CD14-positive monocyte (primary cell): ENCODE data around the gene BPIFB4. TPM values are rescaled to one million over a fixed set of nuclear protein-coding genes. Genes with fewer than 3 reads are reported as not detected.

Experiments used
- DNase-seq, 3 donors: peaks; one replicate each; pipeline ENCODE4 v3.0.0-alpha.2; 2011 to 2022
- H2AFZ ChIP-seq: 2 replicates; pipeline ENCODE4 v1.6.0; 2012; ENCODE audit warnings: mild to moderate bottlenecking, low read depth, low read length, inconsistent platforms; ENCODE audit not compliant: insufficient read depth, poor library complexity, severe bottlenecking
- H3K27ac ChIP-seq, 2 donors: 1 replicate in 1 of 2; 2 replicates in 1 of 2; pipeline ENCODE4 v1.5.1; 2012 to 2013; ENCODE audit warnings: low read length in 2 of 2, control low read depth in 1 of 2, inconsistent platforms in 1 of 2, low read depth in 1 of 2, mild to moderate bottlenecking in 1 of 2
- H3K27me3 ChIP-seq, 2 donors: one replicate each; pipeline versions ENCODE4 v1.6.0 to v1.6.1; 2011 to 2013; ENCODE audit warnings: low read length in 2 of 2; ENCODE audit not compliant: control insufficient read depth in 2 of 2, insufficient read depth in 2 of 2
- H3K36me3 ChIP-seq, 2 donors: replicated peaks in 1 of 2; 1 replicate in 1 of 2; 2 replicates in 1 of 2; pipeline versions ENCODE4 v1.5.1 to v1.6.1; 2012 to 2013; ENCODE audit warnings: low read length in 2 of 2, control low read depth in 1 of 2, inconsistent platforms in 1 of 2, mild to moderate bottlenecking in 1 of 2; ENCODE audit not compliant: insufficient read depth in 2 of 2, control insufficient read depth in 1 of 2
- H3K4me1 ChIP-seq, 2 donors: 1 replicate in 1 of 2; 2 replicates in 1 of 2; pipeline versions ENCODE4 v1.5.1 to v1.6.1; 2012 to 2013; ENCODE audit warnings: low read length in 2 of 2, control low read depth in 1 of 2, inconsistent platforms in 1 of 2, mild to moderate bottlenecking in 1 of 2, moderate library complexity in 1 of 2; ENCODE audit not compliant: insufficient read depth in 2 of 2, control insufficient read depth in 1 of 2
- H3K4me2 ChIP-seq: replicated peaks from 2 replicates; pipeline ENCODE3; 2012; ENCODE audit warnings: low read length, moderate library complexity, mild to moderate bottlenecking; ENCODE audit not compliant: poor library complexity, severe bottlenecking; ENCODE audit errors: extremely low read depth
- H3K4me3 ChIP-seq, 3 experiments: fragments of 200-600 bp in 1 of 3; sonication (generic) in 1 of 3; replicated peaks in 1 of 3; 1 replicate in 2 of 3; 2 replicates in 1 of 3; pipeline ENCODE4 v1.5.1; 2011 to 2013; ENCODE audit warnings: low read length in 3 of 3, mild to moderate bottlenecking in 3 of 3, control low read depth in 2 of 3, low read depth in 2 of 3, inconsistent platforms in 1 of 3, moderate library complexity in 1 of 3
- H3K79me2 ChIP-seq: 2 replicates; pipeline ENCODE4 v1.6.0; 2012; ENCODE audit warnings: mild to moderate bottlenecking, control low read depth, inconsistent platforms, low read length, moderate library complexity; ENCODE audit not compliant: insufficient read depth
- H3K9ac ChIP-seq: 2 replicates; pipeline ENCODE4 v1.6.0; 2017; ENCODE audit warnings: low read length, mild to moderate bottlenecking; ENCODE audit not compliant: insufficient read depth, poor library complexity, severe bottlenecking
- H3K9me3 ChIP-seq, 2 donors: replicated peaks in 1 of 2; 1 replicate in 1 of 2; 2 replicates in 1 of 2; pipeline versions ENCODE4 v1.5.1 to v1.6.1; 2012 to 2013; ENCODE audit warnings: low read length in 2 of 2, control low read depth in 1 of 2; ENCODE audit not compliant: control insufficient read depth in 1 of 2, insufficient read depth in 1 of 2
- H4K20me1 ChIP-seq: 2 replicates; pipeline ENCODE4 v1.6.0; 2012; ENCODE audit warnings: mild to moderate bottlenecking, low read length, control low read depth, moderate library complexity; ENCODE audit not compliant: insufficient read depth
- H3K27ac Mint-ChIP-seq, 7 donors: one replicate each; pipeline ENCODE4 v1.8.0; 2020; ENCODE audit warnings: mild to moderate bottlenecking in 7 of 7, mixed read lengths in 7 of 7, moderate library complexity in 6 of 7, inconsistent platforms in 2 of 7
- H3K27me3 Mint-ChIP-seq, 3 donors: one replicate each; pipeline ENCODE4 v1.8.0; 2021 to 2022; ENCODE audit warnings: low read depth in 3 of 3, mild to moderate bottlenecking in 3 of 3, mixed read lengths in 3 of 3, moderate library complexity in 3 of 3, inconsistent platforms in 1 of 3
- H3K36me3 Mint-ChIP-seq, 2 donors: one replicate each; pipeline ENCODE4 v1.8.0; 2020; ENCODE audit warnings: mixed read lengths in 2 of 2, inconsistent platforms in 1 of 2, mild to moderate bottlenecking in 1 of 2
- H3K4me1 Mint-ChIP-seq: one replicate; pipeline ENCODE4 v1.8.0; 2020; ENCODE audit warnings: mild to moderate bottlenecking, mixed read lengths
- H3K4me3 Mint-ChIP-seq, 2 donors: one replicate each; pipeline ENCODE4 v1.8.0; 2020; ENCODE audit warnings: mild to moderate bottlenecking in 2 of 2, mixed read lengths in 2 of 2, moderate library complexity in 1 of 2
- H3K9me3 Mint-ChIP-seq, 7 donors: one replicate each; pipeline ENCODE4 v1.8.0; 2020 to 2022; ENCODE audit warnings: mixed read lengths in 7 of 7, mild to moderate bottlenecking in 6 of 7, moderate library complexity in 6 of 7, inconsistent platforms in 2 of 7
- CTCF ChIP-seq: fragments of 200-600 bp; IDR thresholded peaks from one replicate; pipeline ENCODE4 v1.8.0; 2022; ENCODE audit warnings: antibody characterized with exemption, mild to moderate bottlenecking
- WGBS: methylation state at CpG from one replicate; pipeline ENCODE4 v1.1.5; 2013; ENCODE audit warnings: missing lambda C conversion rate; ENCODE audit not compliant: insufficient coverage; 5-methylcytosine and 5-hydroxymethylcytosine counted together
- intact Hi-C, 2 donors: fragments of 100-400 bp; cut with micrococcal nuclease; formaldehyde crosslinking; loops; one replicate each; pipeline versions ENCODE4 v1.15.0 to v1.15.1; 2023
- polyA plus RNA-seq, 3 donors: library from polyadenylated mRNA; depleted of rRNA in 1 of 3; unstranded in 2 of 3; stranded (reverse) in 1 of 3; fragments of 300-500 nt in 2 of 3; fragments of >200 nt in 1 of 3; fragmentation: Illumina TruSeq in 2 of 3; gene quantifications; 1 replicate in 2 of 3; 2 replicates in 1 of 3; pipeline ENCODE4 v1.2.3, GENCODE V29; 2012 to 2021

The BPIFB4 gene
- polyA plus RNA-seq, 3 donors: not detected

- H3K9ac ChIP-seq: no peak overlapping the region
- no peak overlapping the region for H2AFZ ChIP-seq
- no peak for DNase-seq
- H3K27ac ChIP-seq: no peak overlapping the region
- no peaks in the 10 kb centered on the region for H3K79me2 ChIP-seq
- H3K27me3 ChIP-seq: no peaks in the 10 kb centered on the region
- H3K4me3 ChIP-seq: no peak overlapping the region
- no peaks in the 10 kb centered on the region for H3K4me1 ChIP-seq
- H3K4me1 Mint-ChIP-seq: no peaks in the 10 kb centered on the region
- H4K20me1 ChIP-seq: no peaks in the 10 kb centered on the region
- H3K9me3 ChIP-seq: no peaks in the 10 kb centered on the region
- no peaks in the 10 kb centered on the region for H3K36me3 Mint-ChIP-seq
- intact Hi-C loops: no loop called here
- no peak overlapping the region for H3K4me2 ChIP-seq
- WGBS: 96% methylated on average over 5 of the region's 5 CpGs
- H3K9me3 Mint-ChIP-seq: peaks cover 0 to 8% (median 3%) of the 10 kb centered on the region in 7 donors
- H3K27ac Mint-ChIP-seq: no peak overlapping the region
- no peaks in the 10 kb centered on the region for H3K36me3 ChIP-seq
- no peak for TF ChIP-seq CTCF
- no peak overlapping the region for H3K4me3 Mint-ChIP-seq
- peaks cover 4 to 17% (median 5%) of the 10 kb centered on the region in 3 donors for H3K27me3 Mint-ChIP-seq
These were observed 31.9 kb downstream of the BPIFB4 start for GRCh38 chr20:33111306-33111705.

GRCh38 chr20:33112547-33113386, 33.3 kb downstream of the BPIFB4 start:
- WGBS: 93% methylated on average over 1 of the region's 7 CpGs
- no peak for TF ChIP-seq CTCF

More at GRCh38 chr20:33112547-33113386, 33.3 kb downstream of the BPIFB4 start:
- Histone ChIP-seq H4K20me1 (no peaks in the 10 kb centered on the region), H3K36me3 (no peaks in the 10 kb centered on the region), H3K4me2 (no peak overlapping the region), H3K4me1 (no peaks in the 10 kb centered on the region), H3K9ac (no peak overlapping the region), H2AFZ (no peak overlapping the region), H3K79me2 (no peaks in the 10 kb centered on the region), H3K27ac (no peak overlapping the region), H3K4me3 (no peak overlapping the region), H3K9me3 (no peaks in the 10 kb centered on the region), H3K27me3 (no peaks in the 10 kb centered on the region)
- Mint-ChIP-seq H3K36me3 (no peaks in the 10 kb centered on the region), H3K27ac (no peak overlapping the region), H3K4me1 (no peaks in the 10 kb centered on the region), H3K9me3 (peaks cover 0 to 8% (median 3%) of the 10 kb centered on the region in 7 donors), H3K4me3 (no peak overlapping the region), H3K27me3 (peaks cover 5 to 12% (median 5%) of the 10 kb centered on the region in 3 donors)
- DNase-seq: no peak
- intact Hi-C loops: no loop called here
